GM12878 (cell line): ENCODE measurements around the gene LY6G5C. TPM values are rescaled to one million over a fixed set of nuclear protein-coding genes. Genes with fewer than 3 reads are reported as not detected.

Source experiments
- ATAC-seq: fragments of 200-7000 bp; cut with Tn5 transposase; 3 replicates; pipeline ENCODE4 v1.9.1; 2020; ENCODE audit warnings: mild to moderate bottlenecking, moderate library complexity
- BruUV-seq: library from RNA; stranded (reverse); fragments of 400-500 nt; replicated peaks from 2 replicates; lab custom pipeline; 2021; lab: Mats Ljungman, UMichigan
- CTCF ChIA-PET: fragments of 300-600 bp; sonication (Branson Sonifier 250); formaldehyde crosslinking; extraction: SDS; loops from one replicate; lab custom pipeline; 2021; ENCODE audit warnings: inconsistent platforms; lab: Yijun Ruan, JAX
- POLR2A ChIA-PET: fragments of 350-600 bp; formaldehyde crosslinking; extraction: SDS; loops from one replicate; lab custom pipeline; 2021; ENCODE audit warnings: inconsistent platforms; lab: Charles Lee
- RAD21 ChIA-PET: fragments of 300-600 bp; sonication (Branson Sonifier 250); formaldehyde crosslinking; loops from one replicate; lab custom pipeline; 2023; ENCODE audit warnings: antibody characterized with exemption; ENCODE audit not compliant: unreplicated experiment; lab: Charles Lee
- SMC1A ChIA-PET: fragments of 300-600 bp; sonication (Branson Sonifier 250); formaldehyde crosslinking; loops from one replicate; lab custom pipeline; 2023; ENCODE audit not compliant: unreplicated experiment, uncharacterized antibody; lab: Charles Lee
- DNase-seq: peaks from one replicate; pipeline ENCODE4 v3.0.0-alpha.2; 2011; ENCODE audit warnings: low read depth, low spot score
- FAIRE-seq: peaks from 3 replicates; lab custom pipeline; 2011; peaks lifted over from hg19 to GRCh38; lab: Jason Lieb, UNC
- H2AFZ ChIP-seq: 2 replicates; pipeline ENCODE4 v1.6.0; 2011; ENCODE audit warnings: low read depth, low read length, control low read depth; ENCODE audit not compliant: control insufficient read depth
- H3K27ac ChIP-seq: 2 replicates; pipeline ENCODE4 v1.5.1; 2011; ENCODE audit warnings: control low read depth; ENCODE audit not compliant: control insufficient read depth, insufficient read depth
- H3K27me3 ChIP-seq, 2 experiments: replicated peaks in 1 of 2; 2 replicates each; pipeline versions ENCODE4 v1.6.0 to v1.6.1; 2011; ENCODE audit warnings: low read length in 1 of 2; ENCODE audit not compliant: control insufficient read depth in 2 of 2, insufficient read depth in 2 of 2
- H3K36me3 ChIP-seq, 2 experiments: 2 replicates each; pipeline ENCODE4 v1.5.1; 2011; ENCODE audit warnings: low read length in 1 of 2; ENCODE audit not compliant: control insufficient read depth in 2 of 2, insufficient read depth in 2 of 2
- H3K4me1 ChIP-seq: 2 replicates; pipeline ENCODE4 v1.6.1; 2011; ENCODE audit warnings: mild to moderate bottlenecking, low read length, moderate library complexity, mixed read lengths; ENCODE audit not compliant: control insufficient read depth, insufficient read depth
- H3K4me2 ChIP-seq: 2 replicates; pipeline ENCODE4 v1.6.0; 2011; ENCODE audit warnings: control low read depth; ENCODE audit not compliant: control insufficient read depth, insufficient read depth
- H3K4me3 ChIP-seq: fragments of 200-600 bp; sonication (generic); 2 replicates; pipeline ENCODE4 v1.5.1; 2016
- H3K79me2 ChIP-seq: 2 replicates; pipeline ENCODE4 v1.6.0; 2011; ENCODE audit warnings: low read length; ENCODE audit not compliant: control insufficient read depth, insufficient read depth
- H3K9ac ChIP-seq: 2 replicates; pipeline ENCODE4 v1.8.0; 2011; ENCODE audit warnings: low read length, control low read depth, mixed read lengths; ENCODE audit not compliant: control insufficient read depth, insufficient read depth
- H3K9me3 ChIP-seq: replicated peaks from 3 replicates; pipeline ENCODE4 v1.5.1; 2011; ENCODE audit warnings: mild to moderate bottlenecking, low read length; ENCODE audit not compliant: control insufficient read depth, insufficient read depth
- H4K20me1 ChIP-seq: 2 replicates; pipeline ENCODE4 v1.6.0; 2011; ENCODE audit not compliant: control insufficient read depth, insufficient read depth
- ASH2L ChIP-seq: fragments of 300-600, 200-600 bp; sonication (generic); IDR thresholded peaks from 2 replicates; pipeline ENCODE4 v1.6.1; 2017; ENCODE audit warnings: low read depth, mild to moderate bottlenecking, borderline replicate concordance
- CHD4 ChIP-seq: fragments of 200-600 bp; sonication (generic); IDR thresholded peaks from 2 replicates; pipeline ENCODE4 v1.6.1; 2016; ENCODE audit warnings: mild to moderate bottlenecking
- MXI1 ChIP-seq: fragments of 150-350 bp; IDR thresholded peaks from 2 replicates; pipeline ENCODE4 v1.6.1; 2011; ENCODE audit warnings: low read depth, mild to moderate bottlenecking, inconsistent platforms, low read length, improper control_type of control experiment
- MYC ChIP-seq: IDR thresholded peaks from 2 replicates; pipeline ENCODE4 v1.6.1; 2011; ENCODE audit warnings: mild to moderate bottlenecking, low read length, moderate library complexity, inconsistent platforms; ENCODE audit not compliant: insufficient read depth, insufficient replicate concordance, insufficient read length, severe bottlenecking
- NFIC ChIP-seq: IDR thresholded peaks from 2 replicates; pipeline ENCODE4 v1.6.1; 2012; ENCODE audit warnings: low read depth, mild to moderate bottlenecking, inconsistent platforms, low read length, moderate library complexity
- PAX8 ChIP-seq: fragments of 450-650 bp; IDR thresholded peaks from 2 replicates; pipeline ENCODE4 v1.6.1; 2017; ENCODE audit warnings: mild to moderate bottlenecking, moderate library complexity
- POLR2AphosphoS2 ChIP-seq: IDR thresholded peaks from 2 replicates; pipeline ENCODE4 v1.6.1; 2011; ENCODE audit warnings: low read depth, mild to moderate bottlenecking, low read length, improper control_type of control experiment, moderate library complexity
- SMAD1 ChIP-seq: fragments of 450-650 bp; IDR thresholded peaks from 2 replicates; pipeline ENCODE4 v1.6.1; 2018; ENCODE audit warnings: mild to moderate bottlenecking, low read depth; ENCODE audit not compliant: partially characterized antibody
- YBX1 ChIP-seq: fragments of 450-650 bp; IDR thresholded peaks from 2 replicates; pipeline ENCODE4 v1.6.1; 2016; ENCODE audit warnings: antibody characterized with exemption
- YY1 ChIP-seq: IDR thresholded peaks from 2 replicates; pipeline ENCODE4 v1.6.1; 2011; ENCODE audit warnings: low read depth, mild to moderate bottlenecking, low read length
- WGBS: methylation state at CpG from one replicate; pipeline ENCODE4 v1.1.6; 2016; ENCODE audit warnings: low lambda C conversion rate; ENCODE audit not compliant: insufficient replicate concordance, insufficient coverage; ENCODE audit errors: missing lambda C conversion rate; 5-methylcytosine and 5-hydroxymethylcytosine counted together
- in situ Hi-C: fragments of 300-500 bp; cut with MboI; formaldehyde crosslinking; loops from 9 replicates; pipeline ENCODE4 v1.14.3; 2018; ENCODE audit warnings: mixed read lengths
- intact Hi-C: fragments of 100-400 bp; cut with micrococcal nuclease; formaldehyde crosslinking; loops from one replicate; pipeline ENCODE4 v1.14.2; 2022; ENCODE audit not compliant: unreplicated experiment
- polyA plus RNA-seq, 11 experiments: library from polyadenylated mRNA; depleted of rRNA in 4 of 11; unstranded in 6 of 11; stranded (reverse) in 5 of 11; fragments of >200 nt; fragmentation: Nextera tagmentation in 4 of 11; fragmentation: Illumina TruSeq in 1 of 11; extraction: Ambion mirVana in 4 of 11; extraction: Trizol in 1 of 11; gene quantifications; 1 replicate in 1 of 11; 2 replicates in 10 of 11; pipeline versions ENCODE4 v1.2.1 to v1.2.3, GENCODE V29; 2011 to 2016; ENCODE audit warnings: inconsistent platforms in 2 of 11, missing spikeins in 2 of 11, low read depth in 1 of 11
- total RNA-seq, 4 experiments: library from RNA; depleted of rRNA in 3 of 4; stranded (reverse); fragments of >200 nt in 3 of 4; fragmentation: Illumina TruSeq in 1 of 4; extraction: Trizol in 1 of 4; gene quantifications; 2 replicates each; pipeline versions ENCODE4 v1.2.1 to v1.2.3, GENCODE V29; 2013 to 2021
- TF ChIP-seq, protein P1 (sequence below): IDR thresholded peaks from 2 replicates; pipeline ENCODE4 v1.6.1; 2011; ENCODE audit warnings: low read depth, mild to moderate bottlenecking, low read length, moderate library complexity, borderline replicate concordance; ENCODE audit errors: extremely low read depth
- TF ChIP-seq, protein P2 (sequence below): IDR thresholded peaks from 2 replicates; pipeline ENCODE4 v1.6.1; 2012; ENCODE audit warnings: low read depth, low read length, improper control_type of control experiment
- TF ChIP-seq, protein P3 (sequence below): fragments of 450-650 bp; formaldehyde crosslinking; IDR thresholded peaks from 2 replicates; pipeline ENCODE4 v1.4.0; 2020; ENCODE audit warnings: mild to moderate bottlenecking, moderate library complexity

Gene LY6G5C
- total and polyA plus RNA-seq, 10 of the 15 experiments (the other 5 are each of a cell fraction or from before 2014, with no cell fraction given), result 0.76 to 6.1 (median 1.7) TPM

DNA sequence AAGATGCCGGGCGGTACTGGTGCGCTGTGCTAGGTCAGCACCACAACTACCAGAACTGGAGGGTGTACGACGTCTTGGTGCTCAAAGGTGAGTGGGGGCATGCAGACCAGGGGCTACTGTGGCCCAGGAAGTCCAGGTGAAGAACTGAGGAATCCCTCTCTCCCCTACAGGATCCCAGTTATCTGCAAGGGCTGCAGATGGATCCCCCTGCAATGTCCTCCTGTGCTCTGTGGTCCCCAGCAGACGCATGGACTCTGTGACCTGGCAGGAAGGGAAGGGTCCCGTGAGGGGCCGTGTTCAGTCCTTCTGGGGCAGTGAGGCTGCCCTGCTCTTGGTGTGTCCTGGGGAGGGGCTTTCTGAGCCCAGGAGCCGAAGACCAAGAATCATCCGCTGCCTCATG lies 26.8 kb upstream of the LY6G5C start (continued):
- TF ChIP-seq, protein P1, sequence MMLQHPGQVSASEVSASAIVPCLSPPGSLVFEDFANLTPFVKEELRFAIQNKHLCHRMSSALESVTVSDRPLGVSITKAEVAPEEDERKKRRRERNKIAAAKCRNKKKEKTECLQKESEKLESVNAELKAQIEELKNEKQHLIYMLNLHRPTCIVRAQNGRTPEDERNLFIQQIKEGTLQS, result no peak
- TF ChIP-seq POLR2AphosphoS2, result no peak
- no peak for TF ChIP-seq SMAD1
- no peak for TF ChIP-seq YY1
- no peak for TF ChIP-seq YBX1

DNA sequence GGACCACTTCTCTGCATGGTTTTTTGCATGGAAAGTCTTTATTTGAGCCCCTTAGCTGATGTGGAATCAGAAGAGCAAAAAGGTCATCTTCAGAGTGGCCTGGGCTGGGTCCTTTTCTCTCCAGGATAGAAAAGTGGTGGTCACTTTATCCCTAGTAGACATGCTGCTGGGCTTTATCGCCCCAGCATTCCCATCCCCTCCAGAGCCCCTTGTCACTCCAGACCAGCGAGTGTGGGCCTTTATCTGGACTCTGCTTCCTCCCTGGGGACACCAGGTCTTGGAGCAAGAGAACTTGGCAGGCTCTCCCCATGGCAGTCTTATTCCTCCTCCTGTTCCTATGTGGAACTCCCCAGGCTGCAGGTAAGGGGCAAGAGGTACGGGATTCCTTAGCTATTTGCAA lies 25.7 kb upstream of the LY6G5C start, which contains the start of gene LY6G6F:
TSS of gene LY6G6F (plus strand) at position 268 of the 400 bp plus-strand sequence. CDS start at position 309, 41 bp downstream.
- no peak for TF ChIP-seq MYC
- no peak for TF ChIP-seq CHD4
- no peak for TF ChIP-seq ASH2L
- TF ChIP-seq NFIC, result no peak
- TF ChIP-seq, protein P2, sequence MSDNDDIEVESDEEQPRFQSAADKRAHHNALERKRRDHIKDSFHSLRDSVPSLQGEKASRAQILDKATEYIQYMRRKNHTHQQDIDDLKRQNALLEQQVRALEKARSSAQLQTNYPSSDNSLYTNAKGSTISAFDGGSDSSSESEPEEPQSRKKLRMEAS, result no peak
- TF ChIP-seq PAX8, result no peak
- TF ChIP-seq MXI1, result no peak
- TF ChIP-seq, protein P3, sequence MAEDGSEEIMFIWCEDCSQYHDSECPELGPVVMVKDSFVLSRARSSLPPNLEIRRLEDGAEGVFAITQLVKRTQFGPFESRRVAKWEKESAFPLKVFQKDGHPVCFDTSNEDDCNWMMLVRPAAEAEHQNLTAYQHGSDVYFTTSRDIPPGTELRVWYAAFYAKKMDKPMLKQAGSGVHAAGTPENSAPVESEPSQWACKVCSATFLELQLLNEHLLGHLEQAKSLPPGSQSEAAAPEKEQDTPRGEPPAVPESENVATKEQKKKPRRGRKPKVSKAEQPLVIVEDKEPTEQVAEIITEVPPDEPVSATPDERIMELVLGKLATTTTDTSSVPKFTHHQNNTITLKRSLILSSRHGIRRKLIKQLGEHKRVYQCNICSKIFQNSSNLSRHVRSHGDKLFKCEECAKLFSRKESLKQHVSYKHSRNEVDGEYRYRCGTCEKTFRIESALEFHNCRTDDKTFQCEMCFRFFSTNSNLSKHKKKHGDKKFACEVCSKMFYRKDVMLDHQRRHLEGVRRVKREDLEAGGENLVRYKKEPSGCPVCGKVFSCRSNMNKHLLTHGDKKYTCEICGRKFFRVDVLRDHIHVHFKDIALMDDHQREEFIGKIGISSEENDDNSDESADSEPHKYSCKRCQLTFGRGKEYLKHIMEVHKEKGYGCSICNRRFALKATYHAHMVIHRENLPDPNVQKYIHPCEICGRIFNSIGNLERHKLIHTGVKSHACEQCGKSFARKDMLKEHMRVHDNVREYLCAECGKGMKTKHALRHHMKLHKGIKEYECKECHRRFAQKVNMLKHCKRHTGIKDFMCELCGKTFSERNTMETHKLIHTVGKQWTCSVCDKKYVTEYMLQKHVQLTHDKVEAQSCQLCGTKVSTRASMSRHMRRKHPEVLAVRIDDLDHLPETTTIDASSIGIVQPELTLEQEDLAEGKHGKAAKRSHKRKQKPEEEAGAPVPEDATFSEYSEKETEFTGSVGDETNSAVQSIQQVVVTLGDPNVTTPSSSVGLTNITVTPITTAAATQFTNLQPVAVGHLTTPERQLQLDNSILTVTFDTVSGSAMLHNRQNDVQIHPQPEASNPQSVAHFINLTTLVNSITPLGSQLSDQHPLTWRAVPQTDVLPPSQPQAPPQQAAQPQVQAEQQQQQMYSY (CRISPR knock-in tag), result no peak
- ChIA-PET POLR2A (interaction anchor here (0.5 to 1.2 kb wide), 2 partner anchors 25 to 87 kb away, joined by 3 read pairs; no protein-coding TSS in a partner anchor), SMC1A (interaction anchor here (0.6 to 0.7 kb wide), 2 partner anchors 13 to 18 kb away, joined by 3 read pairs; no protein-coding TSS in a partner anchor), RAD21 (interaction anchor here (0.6 kb wide), 1 partner anchor 223 kb away, joined by 3 read pairs; no protein-coding TSS in a partner anchor), CTCF (interaction anchor here (0.9 to 1.1 kb wide), 2 partner anchors 13 to 63 kb away, joined by 3 to 5 read pairs; no protein-coding TSS in a partner anchor)
- Histone ChIP-seq H3K27me3 (no peaks in the 10 kb centered on the region; a peak in 1 of 4 replicates), H3K9ac (no peak within 1 kb of the TSS), H3K4me2 (no peak within 1 kb of the TSS), H2AFZ (no peak within 1 kb of the TSS), H3K79me2 (peaks cover 11% of the 10 kb centered on the region), H3K36me3 (no peaks in the 10 kb centered on the region), H3K4me1 (peaks cover 5% of the 10 kb centered on the region; the same call in 1 of the 2 replicates), H3K9me3 (no peaks in the 10 kb centered on the region), H4K20me1 (no peaks in the 10 kb centered on the region), H3K27ac (no peak within 1 kb of the TSS), H3K4me3 (no peak within 1 kb of the TSS)
- BruUV-seq, result no TSS peak
- no peak for FAIRE-seq
- in situ Hi-C loops (no loop called here), intact Hi-C loops (no loop called here)
- 45% methylated on average over 3 of the region's 3 CpGs for WGBS
- no peak for DNase-seq
- no peak for ATAC-seq
